Stomach (tissue), 9 donors: ENCODE measurements around the gene INVS. TPM values are rescaled to one million over a fixed set of nuclear protein-coding genes. Genes with fewer than 3 reads are reported as not detected.

Experiments
- DNase-seq, 2 donors: peaks; one replicate each; pipeline versions ENCODE4 v3.0.0 to v3.0.0-alpha.2; 2013 to 2019
- H3K27ac ChIP-seq, 5 donors: fragments of 200-600 bp in 4 of 5; sonication (generic) in 4 of 5; one replicate each; pipeline ENCODE4 v1.5.1; 2013 to 2019; ENCODE audit warnings: mild to moderate bottlenecking in 1 of 5, moderate library complexity in 1 of 5
- H3K27me3 ChIP-seq, 3 donors: fragments of 200-600 bp; sonication (generic); one replicate each; pipeline ENCODE4 v1.5.1; 2017 to 2019; ENCODE audit warnings: mixed run types in 1 of 3
- H3K36me3 ChIP-seq, 4 donors: fragments of 200-600 bp; sonication (generic); 1 replicate in 3 of 4; 2 replicates in 1 of 4; pipeline ENCODE4 v1.5.1; 2016 to 2019
- H3K4me1 ChIP-seq, 4 donors: fragments of 200-600 bp; sonication (generic); one replicate each; pipeline ENCODE4 v1.5.1; 2016 to 2019
- H3K4me3 ChIP-seq, 4 donors: fragments of 200-600 bp; sonication (generic) in 3 of 4; one replicate each; pipeline ENCODE4 v1.5.1; 2016 to 2019; ENCODE audit warnings: mild to moderate bottlenecking in 1 of 4
- H3K9me3 ChIP-seq, 4 donors: fragments of 200-600 bp; sonication (generic); one replicate each; pipeline ENCODE4 v1.5.1; 2016 to 2019
- CTCF ChIP-seq, 7 experiments: fragments of 450-650 bp in 4 of 7; fragments of 200-600 bp in 3 of 7; sonication (generic) in 3 of 7; IDR thresholded peaks; one replicate each; pipeline ENCODE4 v1.5.1; 2016 to 2019; ENCODE audit warnings: antibody characterized with exemption in 7 of 7, control low read depth in 2 of 7, mild to moderate bottlenecking in 1 of 7
- EP300 ChIP-seq: sonication (generic); formaldehyde crosslinking; IDR thresholded peaks from one replicate; pipeline ENCODE4 v1.6.1; 2017; ENCODE audit warnings: antibody characterized with exemption
- POLR2A ChIP-seq, 4 donors: fragments of 450-650 bp; IDR thresholded peaks; one replicate each; pipeline ENCODE4 v1.6.1; 2016; ENCODE audit warnings: antibody characterized with exemption in 4 of 4, control low read depth in 2 of 4, mild to moderate bottlenecking in 1 of 4, moderate library complexity in 1 of 4
- POLR2AphosphoS5 ChIP-seq, 3 donors: sonication (generic); formaldehyde crosslinking; IDR thresholded peaks; one replicate each; pipeline ENCODE4 v1.6.1; 2016; ENCODE audit warnings: antibody characterized with exemption in 3 of 3
- WGBS, 5 donors: extraction: QIAGEN DNeasy Blood & Tissue Kit in 3 of 5; methylation state at CpG; one replicate each; pipeline versions ENCODE4 v1.1.5 to v1.1.7; 2013 to 2018; 5-methylcytosine and 5-hydroxymethylcytosine counted together
- intact Hi-C: fragments of 100-400 bp; cut with DNase I; formaldehyde crosslinking; loops from one replicate; pipeline ENCODE4 v1.15.1; 2023; ENCODE audit warnings: low total_unique reads
- polyA plus RNA-seq, 3 donors: library from polyadenylated mRNA; stranded (reverse); fragments of 200-250 nt; gene quantifications; one replicate each; pipeline ENCODE4 v1.2.3, GENCODE V29; 2013
- total RNA-seq, 5 donors: library from RNA; depleted of rRNA; stranded (reverse); fragments of >200 nt; gene quantifications; one replicate each; pipeline versions ENCODE4 v1.1.0 to v1.2.3, GENCODE V29; 2014 to 2016
- donor health status: healthy with polysubstance abuse.
- donor health status: Bipolar disorder and iron deficiency.
- donor health status: healthy.

Gene INVS
- total and polyA plus RNA-seq, 8 donors = 3.1 to 54.5 (median 16.7) TPM

- DNase-seq = no peak
- intact Hi-C loops = no loop called here
- 95 to 100% (median 97%) methylated on average over 3 of the region's 3 CpGs for WGBS, 5 donors
- H3K36me3 ChIP-seq = peaks cover 10 to 26% (median 24%) of the 10 kb centered on the region in 4 donors
- TF ChIP-seq EP300 = no peak
- no peak for TF ChIP-seq POLR2A (IDR thresholded peaks at IDR 0.05)
- no peak for TF ChIP-seq POLR2AphosphoS5 (IDR thresholded peaks at IDR 0.05)
- TF ChIP-seq CTCF (IDR thresholded peaks at IDR 0.05) = no peak
- no peaks in the 10 kb centered on the region for H3K9me3 ChIP-seq
- H3K4me3 ChIP-seq = no peak overlapping the region
- H3K4me1 ChIP-seq = no peaks in the 10 kb centered on the region
- H3K27me3 ChIP-seq = no peaks in the 10 kb centered on the region
- H3K27ac ChIP-seq = no peak overlapping the region
Measured at GRCh38 chr9:100267211-100267610, 168.2 kb downstream of the INVS start.

- peaks cover 10 to 37% (median 33%) of the 10 kb centered on the region in 4 donors for H3K36me3 ChIP-seq
- no peak for TF ChIP-seq CTCF (IDR thresholded peaks at IDR 0.05)
- no peak for TF ChIP-seq EP300
- TF ChIP-seq POLR2A (IDR thresholded peaks at IDR 0.05) = no peak
- TF ChIP-seq POLR2AphosphoS5 (IDR thresholded peaks at IDR 0.05) = no peak
- no peaks in the 10 kb centered on the region for H3K4me1 ChIP-seq
- DNase-seq = no peak
- intact Hi-C loops = no loop called here
- no peaks in the 10 kb centered on the region for H3K9me3 ChIP-seq
- WGBS, 5 donors = 87 to 96% (median 91%) methylated on average over 4 of the region's 4 CpGs
- H3K4me3 ChIP-seq = no peak overlapping the region
- no peak overlapping the region for H3K27ac ChIP-seq
- no peaks in the 10 kb centered on the region for H3K27me3 ChIP-seq
Measured at GRCh38 chr9:100268271-100268670, 169.2 kb downstream of the INVS start.

GRCh38 chr9:100269656-100270055 lies 170.6 kb downstream of the INVS start:
- no peak for DNase-seq
- Histone ChIP-seq H3K9me3 (no peaks in the 10 kb centered on the region), H3K4me1 (no peaks in the 10 kb centered on the region), H3K27me3 (no peaks in the 10 kb centered on the region), H3K4me3 (no peak overlapping the region), H3K36me3 (peaks cover 13 to 50% (median 45%) of the 10 kb centered on the region in 4 donors), H3K27ac (no peak overlapping the region)
- intact Hi-C loops = no loop called here
- TF ChIP-seq POLR2A (IDR thresholded peaks at IDR 0.05) = no peak
- TF ChIP-seq EP300 = no peak
- no peak for TF ChIP-seq CTCF (IDR thresholded peaks at IDR 0.05)
- no peak for TF ChIP-seq POLR2AphosphoS5 (IDR thresholded peaks at IDR 0.05)
- 84 to 98% (median 93%) methylated on average over 1 of the region's 1 CpG for WGBS, 5 donors

- no peaks in the 10 kb centered on the region for H3K9me3 ChIP-seq
- H3K4me1 ChIP-seq = no peaks in the 10 kb centered on the region
- H3K36me3 ChIP-seq = peaks cover 3 to 84% (median 59%) of the 10 kb centered on the region in 4 donors
- intact Hi-C loops = no loop called here
- WGBS, 5 donors = 76 to 83% (median 80%) methylated on average over 5 of the region's 5 CpGs
- TF ChIP-seq CTCF (IDR thresholded peaks at IDR 0.05) = no peak
- H3K27ac ChIP-seq = no peak overlapping the region
- H3K4me3 ChIP-seq = no peak overlapping the region
- DNase-seq = no peak
- H3K27me3 ChIP-seq = no peaks in the 10 kb centered on the region
Measured at GRCh38 chr9:100277166-100277979, 178.3 kb downstream of the INVS start.
